WTC11 (cell line): ENCODE results near the gene RASGEF1C. TPM values are rescaled to one million over a fixed set of nuclear protein-coding genes. Genes with fewer than 3 reads are reported as not detected.

ENCODE experiments used
- ATAC-seq: fragments of 200-7000 bp; cut with Tn5 transposase; 2 replicates; pipeline ENCODE4 v1.10.0; 2021; ENCODE audit warnings: mild to moderate bottlenecking, moderate library complexity
- CTCF ChIA-PET: fragments of 300-600 bp; sonication (Branson Sonifier 250); formaldehyde crosslinking; loops from one replicate; lab custom pipeline; 2021; ENCODE audit warnings: antibody characterized with exemption; lab: Charles Lee
- POLR2A ChIA-PET: fragments of 350-600 bp; sonication (Branson Sonifier 250); formaldehyde crosslinking; loops from one replicate; lab custom pipeline; 2021; ENCODE audit warnings: antibody characterized with exemption; lab: Charles Lee
- DNase-seq: peaks from one replicate; pipeline ENCODE4 v3.0.0; 2021; ENCODE audit warnings: low spot score
- H3K27ac Mint-ChIP-seq: 2 replicates; pipeline ENCODE4 v1.8.0; 2021; ENCODE audit warnings: mixed read lengths
- H3K27me3 Mint-ChIP-seq: 2 replicates; pipeline ENCODE4 v1.8.0; 2021; ENCODE audit warnings: low read depth, mild to moderate bottlenecking, moderate library complexity, mixed read lengths
- H3K36me3 Mint-ChIP-seq: 2 replicates; pipeline ENCODE4 v1.8.0; 2021; ENCODE audit warnings: mixed read lengths
- H3K4me1 Mint-ChIP-seq: 2 replicates; pipeline ENCODE4 v1.8.0; 2022; ENCODE audit warnings: mixed read lengths
- H3K4me3 Mint-ChIP-seq: 2 replicates; pipeline ENCODE4 v1.8.0; 2021; ENCODE audit warnings: mild to moderate bottlenecking, moderate library complexity, mixed read lengths
- H3K9me3 Mint-ChIP-seq: 2 replicates; pipeline ENCODE4 v1.8.0; 2021; ENCODE audit warnings: mixed read lengths
- GTF2I ChIP-seq: fragments of 250-450 bp; sonication (Bioruptor Pico); conservative IDR thresholded peaks from 2 replicates; pipeline ENCODE4 v1.4.0; 2021; ENCODE audit warnings: mild to moderate bottlenecking
- IRF2 ChIP-seq: sonication (generic); formaldehyde crosslinking; IDR thresholded peaks from 2 replicates; pipeline ENCODE4 v1.8.0; 2022; ENCODE audit warnings: low read depth, missing genetic modification reagents, borderline replicate concordance
- JAZF1 ChIP-seq: fragments of 250-450 bp; sonication (Bioruptor Pico); IDR thresholded peaks from 2 replicates; pipeline ENCODE4 v1.9.0; 2021; ENCODE audit warnings: moderate library complexity, mild to moderate bottlenecking, inconsistent platforms
- RELA ChIP-seq: sonication (generic); formaldehyde crosslinking; IDR thresholded peaks from 2 replicates; pipeline ENCODE4 v1.8.1; 2022; ENCODE audit warnings: missing genetic modification reagents, mild to moderate bottlenecking, borderline replicate concordance
- SMAD4 ChIP-seq: sonication (generic); formaldehyde crosslinking; IDR thresholded peaks from 2 replicates; pipeline ENCODE4 v1.8.0; 2022; ENCODE audit warnings: mild to moderate bottlenecking, missing genetic modification reagents
- TEAD1 ChIP-seq: sonication (generic); formaldehyde crosslinking; IDR thresholded peaks from 2 replicates; pipeline ENCODE4 v1.8.0; 2022; ENCODE audit warnings: mild to moderate bottlenecking, missing genetic modification reagents
- TEAD4 ChIP-seq: sonication (generic); formaldehyde crosslinking; IDR thresholded peaks from 2 replicates; pipeline ENCODE4 v1.8.0; 2022; ENCODE audit warnings: mild to moderate bottlenecking, missing genetic modification reagents
- ZNF232 ChIP-seq: sonication (generic); formaldehyde crosslinking; IDR thresholded peaks from 2 replicates; pipeline ENCODE4 v1.8.0; 2022; ENCODE audit warnings: mild to moderate bottlenecking, missing genetic modification reagents
- ZNF263 ChIP-seq: sonication (generic); formaldehyde crosslinking; IDR thresholded peaks from 2 replicates; pipeline ENCODE4 v1.8.1; 2022; ENCODE audit warnings: low read depth, mild to moderate bottlenecking, moderate library complexity, missing genetic modification reagents
- total RNA-seq: library from RNA; stranded (reverse); gene quantifications from 3 replicates; pipeline ENCODE4 v1.2.3, GENCODE V29; 2021
- TF ChIP-seq, protein P1 (sequence below): sonication (generic); formaldehyde crosslinking; IDR thresholded peaks from 2 replicates; pipeline ENCODE4 v1.8.0; 2022; ENCODE audit warnings: mild to moderate bottlenecking, missing genetic modification reagents
- TF ChIP-seq, protein P2 (sequence below): sonication (generic); formaldehyde crosslinking; IDR thresholded peaks from 2 replicates; pipeline ENCODE4 v1.8.1; 2023; ENCODE audit warnings: mild to moderate bottlenecking, missing genetic modification reagents
- TF ChIP-seq, protein P3 (sequence below): fragments of 250-450 bp; sonication (Bioruptor Pico); IDR thresholded peaks from 2 replicates; pipeline ENCODE4 v2.1.2; 2022; ENCODE audit warnings: mild to moderate bottlenecking, moderate library complexity
- TF ChIP-seq, protein P4 (sequence below): fragments of 250-450 bp; sonication (Bioruptor Pico); IDR thresholded peaks from 2 replicates; pipeline ENCODE4 v1.9.0; 2021; ENCODE audit warnings: moderate library complexity, mild to moderate bottlenecking, inconsistent platforms, borderline replicate concordance
- TF ChIP-seq, protein P5 (sequence below): sonication (generic); formaldehyde crosslinking; IDR thresholded peaks from 2 replicates; pipeline ENCODE4 v1.8.1; 2023; ENCODE audit warnings: mild to moderate bottlenecking, missing genetic modification reagents, moderate library complexity
- TF ChIP-seq, protein P6 (sequence below): sonication (generic); formaldehyde crosslinking; IDR thresholded peaks from 2 replicates; pipeline ENCODE4 v1.8.1; 2023; ENCODE audit warnings: mild to moderate bottlenecking, moderate library complexity, missing genetic modification reagents
- TF ChIP-seq, protein P7 (sequence below): fragments of 250-450 bp; sonication (Bioruptor Pico); conservative IDR thresholded peaks from 2 replicates; pipeline ENCODE4 v1.9.0; 2021; ENCODE audit warnings: mild to moderate bottlenecking

RASGEF1C gene
- total RNA-seq, 1 experiment from 2014 or later = 0.96 TPM

DNA sequence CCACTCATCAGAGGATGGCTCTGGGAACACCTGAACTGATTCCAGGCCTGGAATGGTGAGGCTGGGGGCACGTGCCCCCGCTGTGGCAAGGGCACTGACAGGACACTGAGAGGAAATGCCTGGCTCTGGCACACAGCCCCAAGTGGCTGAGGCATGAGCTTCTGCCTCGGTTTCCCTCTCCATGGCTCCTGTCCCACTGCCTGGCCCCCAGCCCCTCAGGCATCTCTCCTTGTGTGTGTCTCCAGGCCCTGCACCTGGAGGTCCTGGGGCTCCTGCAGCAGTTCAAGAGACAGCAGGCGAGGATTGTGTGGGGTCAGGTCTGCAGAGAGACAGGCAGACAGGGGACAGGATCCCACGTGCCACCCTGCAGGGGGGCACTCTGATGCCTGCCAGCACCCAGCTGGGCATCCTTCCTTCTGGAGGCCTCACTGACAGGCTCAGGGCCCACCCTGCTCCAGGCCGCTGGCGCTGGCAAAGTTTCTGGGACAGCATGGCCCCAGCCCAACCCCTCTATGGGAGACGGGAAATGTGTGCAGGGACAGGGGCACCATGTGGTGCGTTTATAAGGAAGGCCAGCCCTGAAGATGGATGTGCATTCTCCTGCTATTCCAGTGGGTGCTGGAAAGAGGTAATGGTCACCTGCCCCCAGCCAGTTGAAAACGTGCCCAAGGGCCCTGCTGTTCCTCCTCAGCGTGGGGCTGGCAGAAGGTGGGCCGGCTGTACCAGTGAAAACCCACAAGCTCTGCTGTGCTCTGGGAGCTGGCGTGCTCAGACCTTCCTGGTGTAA lies 66.0 kb downstream of the RASGEF1C start (continued):
- TF ChIP-seq, protein P1, sequence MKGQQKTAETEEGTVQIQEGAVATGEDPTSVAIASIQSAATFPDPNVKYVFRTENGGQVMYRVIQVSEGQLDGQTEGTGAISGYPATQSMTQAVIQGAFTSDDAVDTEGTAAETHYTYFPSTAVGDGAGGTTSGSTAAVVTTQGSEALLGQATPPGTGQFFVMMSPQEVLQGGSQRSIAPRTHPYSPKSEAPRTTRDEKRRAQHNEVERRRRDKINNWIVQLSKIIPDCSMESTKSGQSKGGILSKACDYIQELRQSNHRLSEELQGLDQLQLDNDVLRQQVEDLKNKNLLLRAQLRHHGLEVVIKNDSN (CRISPR knock-in tag) = no peak

DNA sequence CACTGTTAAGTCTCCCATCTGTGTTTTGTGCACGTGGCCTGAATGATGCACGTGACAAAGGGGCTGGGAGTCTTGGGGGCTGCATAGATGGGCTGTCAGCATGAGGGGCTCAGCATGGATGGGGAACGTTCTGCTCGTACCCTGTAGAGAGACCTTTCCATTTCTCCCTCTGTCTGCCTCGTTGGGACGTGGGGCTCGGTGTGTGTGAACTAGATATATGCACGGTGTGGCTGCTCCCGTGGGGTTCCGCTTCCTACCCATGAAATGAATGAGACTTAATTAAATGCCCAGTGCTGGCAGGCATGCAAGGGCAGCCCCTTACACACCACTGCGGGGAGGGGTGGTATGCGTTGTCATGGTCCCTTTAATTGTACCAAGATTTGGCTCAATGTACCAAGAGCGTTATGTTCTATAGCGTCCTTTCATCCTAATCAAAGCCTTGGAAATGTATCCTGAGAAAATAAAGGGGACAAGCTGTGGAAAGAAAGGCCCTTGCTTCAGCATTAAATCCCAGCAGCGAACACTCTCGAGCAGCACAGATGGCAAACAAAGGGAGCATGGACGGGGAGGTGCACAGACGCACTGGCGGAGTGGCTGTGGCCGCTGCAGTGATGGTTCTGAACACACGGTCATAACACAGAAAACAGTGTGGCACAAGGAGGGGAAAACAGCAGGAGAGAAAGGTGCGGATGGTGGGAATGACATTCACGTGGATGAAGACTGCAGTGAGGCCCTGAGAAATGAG lies 66.8 kb downstream of the RASGEF1C start:
- peaks cover 3% of the 10 kb centered on the region; the same call in 1 of the 2 replicates for H3K27me3 Mint-ChIP-seq
- ChIA-PET POLR2A (no interaction called here), CTCF (no interaction called here)
- DNase-seq (no peak), ATAC-seq (no peak)
- H3K36me3 Mint-ChIP-seq = no peaks in the 10 kb centered on the region
- H3K4me1 Mint-ChIP-seq = no peaks in the 10 kb centered on the region
- peaks cover 12% of the 10 kb centered on the region for H3K9me3 Mint-ChIP-seq
- H3K4me3 Mint-ChIP-seq = no peak overlapping the region
- TF ChIP-seq GTF2I = no peak
- H3K27ac Mint-ChIP-seq = no peak overlapping the region

DNA sequence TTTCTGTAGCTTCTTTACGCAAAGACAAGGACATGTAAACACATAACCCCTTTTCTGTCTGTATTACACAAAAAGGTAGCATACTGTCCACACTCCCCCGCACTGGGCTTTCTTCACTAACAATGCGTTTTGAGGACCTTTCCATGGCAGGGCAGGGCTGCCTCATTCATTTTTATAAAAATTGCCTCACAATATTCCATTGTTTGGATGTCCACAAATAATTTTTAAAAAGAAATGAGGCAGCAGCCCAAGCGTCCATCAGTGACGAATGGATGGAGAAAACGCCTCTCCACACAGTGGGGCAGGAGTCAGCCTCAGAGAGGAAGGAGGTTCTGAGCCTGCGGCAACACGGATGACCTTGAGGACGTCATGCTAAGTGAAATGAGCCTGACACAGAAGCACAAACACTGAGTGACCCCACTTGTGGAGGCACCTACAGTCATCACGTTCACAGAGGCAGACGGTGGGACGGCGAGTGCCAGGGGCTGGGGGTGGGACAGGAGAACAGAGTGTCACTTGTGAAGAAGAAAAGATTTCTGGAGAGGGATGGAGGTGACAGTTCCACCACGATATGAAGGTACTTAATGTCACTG lies 67.8 kb downstream of the RASGEF1C start:
- no peak for TF ChIP-seq RELA (CRISPR knock-in tag)
- TF ChIP-seq, protein P2, sequence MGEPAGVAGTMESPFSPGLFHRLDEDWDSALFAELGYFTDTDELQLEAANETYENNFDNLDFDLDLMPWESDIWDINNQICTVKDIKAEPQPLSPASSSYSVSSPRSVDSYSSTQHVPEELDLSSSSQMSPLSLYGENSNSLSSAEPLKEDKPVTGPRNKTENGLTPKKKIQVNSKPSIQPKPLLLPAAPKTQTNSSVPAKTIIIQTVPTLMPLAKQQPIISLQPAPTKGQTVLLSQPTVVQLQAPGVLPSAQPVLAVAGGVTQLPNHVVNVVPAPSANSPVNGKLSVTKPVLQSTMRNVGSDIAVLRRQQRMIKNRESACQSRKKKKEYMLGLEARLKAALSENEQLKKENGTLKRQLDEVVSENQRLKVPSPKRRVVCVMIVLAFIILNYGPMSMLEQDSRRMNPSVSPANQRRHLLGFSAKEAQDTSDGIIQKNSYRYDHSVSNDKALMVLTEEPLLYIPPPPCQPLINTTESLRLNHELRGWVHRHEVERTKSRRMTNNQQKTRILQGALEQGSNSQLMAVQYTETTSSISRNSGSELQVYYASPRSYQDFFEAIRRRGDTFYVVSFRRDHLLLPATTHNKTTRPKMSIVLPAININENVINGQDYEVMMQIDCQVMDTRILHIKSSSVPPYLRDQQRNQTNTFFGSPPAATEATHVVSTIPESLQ = no peak
- TF ChIP-seq TEAD4 = no peak
- TF ChIP-seq, protein P3, sequence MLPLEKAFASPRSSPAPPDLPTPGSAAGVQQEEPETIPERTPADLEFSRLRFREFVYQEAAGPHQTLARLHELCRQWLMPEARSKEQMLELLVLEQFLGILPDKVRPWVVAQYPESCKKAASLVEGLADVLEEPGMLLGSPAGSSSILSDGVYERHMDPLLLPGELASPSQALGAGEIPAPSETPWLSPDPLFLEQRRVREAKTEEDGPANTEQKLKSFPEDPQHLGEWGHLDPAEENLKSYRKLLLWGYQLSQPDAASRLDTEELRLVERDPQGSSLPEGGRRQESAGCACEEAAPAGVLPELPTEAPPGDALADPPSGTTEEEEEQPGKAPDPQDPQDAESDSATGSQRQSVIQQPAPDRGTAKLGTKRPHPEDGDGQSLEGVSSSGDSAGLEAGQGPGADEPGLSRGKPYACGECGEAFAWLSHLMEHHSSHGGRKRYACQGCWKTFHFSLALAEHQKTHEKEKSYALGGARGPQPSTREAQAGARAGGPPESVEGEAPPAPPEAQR (CRISPR knock-in tag) = no peak
- TF ChIP-seq ZNF263 (CRISPR knock-in tag) = no peak
- TF ChIP-seq, protein P4, sequence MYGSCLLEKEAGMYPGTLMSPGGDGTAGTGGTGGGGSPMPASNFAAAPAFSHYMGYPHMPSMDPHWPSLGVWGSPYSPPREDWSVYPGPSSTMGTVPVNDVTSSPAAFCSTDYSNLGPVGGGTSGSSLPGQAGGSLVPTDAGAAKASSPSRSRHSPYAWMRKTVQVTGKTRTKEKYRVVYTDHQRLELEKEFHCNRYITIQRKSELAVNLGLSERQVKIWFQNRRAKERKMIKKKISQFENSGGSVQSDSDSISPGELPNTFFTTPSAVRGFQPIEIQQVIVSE (CRISPR knock-in tag) = no peak
- TF ChIP-seq, protein P5, sequence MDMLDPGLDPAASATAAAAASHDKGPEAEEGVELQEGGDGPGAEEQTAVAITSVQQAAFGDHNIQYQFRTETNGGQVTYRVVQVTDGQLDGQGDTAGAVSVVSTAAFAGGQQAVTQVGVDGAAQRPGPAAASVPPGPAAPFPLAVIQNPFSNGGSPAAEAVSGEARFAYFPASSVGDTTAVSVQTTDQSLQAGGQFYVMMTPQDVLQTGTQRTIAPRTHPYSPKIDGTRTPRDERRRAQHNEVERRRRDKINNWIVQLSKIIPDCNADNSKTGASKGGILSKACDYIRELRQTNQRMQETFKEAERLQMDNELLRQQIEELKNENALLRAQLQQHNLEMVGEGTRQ = no peak
- TF ChIP-seq IRF2 (CRISPR knock-in tag) = no peak
- TF ChIP-seq, all 79 proteins: peak for 0
- Mint-ChIP-seq H3K4me3 (no peak overlapping the region), H3K4me1 (no peaks in the 10 kb centered on the region), H3K27me3 (peaks cover 3% of the 10 kb centered on the region; the same call in 1 of the 2 replicates), H3K36me3 (no peaks in the 10 kb centered on the region), H3K9me3 (peaks cover 3% of the 10 kb centered on the region), H3K27ac (no peak overlapping the region)
- POLR2A ChIA-PET = no interaction called here
- no peak for ATAC-seq
- CTCF ChIA-PET = interaction anchor here (1.3 kb wide), 1 partner anchor 68 kb away, joined by 4 read pairs; the partner anchor contains the start of gene RASGEF1C
- DNase-seq = no peak

DNA sequence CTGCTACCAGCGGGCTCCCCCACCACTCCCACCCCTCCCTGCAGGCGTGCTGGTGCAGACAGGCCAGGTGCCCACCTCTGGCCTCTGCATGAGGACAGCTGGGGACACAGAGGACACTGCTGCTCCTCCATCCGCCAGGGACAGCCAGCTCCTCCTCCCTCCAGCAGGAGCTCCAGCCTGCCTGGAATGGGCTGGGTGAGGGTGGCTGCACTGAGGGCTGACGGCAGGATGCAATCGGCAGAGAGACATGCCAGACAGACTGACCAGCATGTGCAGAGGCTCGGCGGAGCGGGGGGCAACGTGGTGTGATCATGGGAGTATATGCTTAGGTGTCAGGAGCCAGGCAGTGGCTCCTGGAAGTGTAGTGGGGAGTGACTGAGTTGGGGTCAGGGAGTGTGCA lies 68.4 kb downstream of the RASGEF1C start:
- H3K36me3 Mint-ChIP-seq = no peaks in the 10 kb centered on the region
- no peaks in the 10 kb centered on the region for H3K9me3 Mint-ChIP-seq
- no peak overlapping the region for H3K27ac Mint-ChIP-seq
- no peak for ATAC-seq
- peaks cover 3% of the 10 kb centered on the region; the same call in 1 of the 2 replicates for H3K27me3 Mint-ChIP-seq
- CTCF ChIA-PET = interaction anchor here (1.3 kb wide), 1 partner anchor 69 kb away, joined by 4 read pairs; the partner anchor contains the start of gene RASGEF1C
- DNase-seq = no peak
- POLR2A ChIA-PET = no interaction called here
- no peak overlapping the region for H3K4me3 Mint-ChIP-seq
- H3K4me1 Mint-ChIP-seq = no peaks in the 10 kb centered on the region
- TF ChIP-seq SMAD4 (CRISPR knock-in tag) (no peak), ZNF232 (no peak), JAZF1 (CRISPR knock-in tag) (no peak), ZNF263 (CRISPR knock-in tag) (no peak), TEAD1 (no peak)
- TF ChIP-seq, protein P6, sequence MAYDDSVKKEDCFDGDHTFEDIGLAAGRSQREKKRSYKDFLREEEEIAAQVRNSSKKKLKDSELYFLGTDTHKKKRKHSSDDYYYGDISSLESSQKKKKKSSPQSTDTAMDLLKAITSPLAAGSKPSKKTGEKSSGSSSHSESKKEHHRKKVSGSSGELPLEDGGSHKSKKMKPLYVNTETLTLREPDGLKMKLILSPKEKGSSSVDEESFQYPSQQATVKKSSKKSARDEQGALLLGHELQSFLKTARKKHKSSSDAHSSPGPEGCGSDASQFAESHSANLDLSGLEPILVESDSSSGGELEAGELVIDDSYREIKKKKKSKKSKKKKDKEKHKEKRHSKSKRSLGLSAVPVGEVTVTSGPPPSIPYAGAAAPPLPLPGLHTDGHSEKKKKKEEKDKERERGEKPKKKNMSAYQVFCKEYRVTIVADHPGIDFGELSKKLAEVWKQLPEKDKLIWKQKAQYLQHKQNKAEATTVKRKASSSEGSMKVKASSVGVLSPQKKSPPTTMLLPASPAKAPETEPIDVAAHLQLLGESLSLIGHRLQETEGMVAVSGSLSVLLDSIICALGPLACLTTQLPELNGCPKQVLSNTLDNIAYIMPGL (CRISPR knock-in tag) = no peak
- TF ChIP-seq, protein P7, sequence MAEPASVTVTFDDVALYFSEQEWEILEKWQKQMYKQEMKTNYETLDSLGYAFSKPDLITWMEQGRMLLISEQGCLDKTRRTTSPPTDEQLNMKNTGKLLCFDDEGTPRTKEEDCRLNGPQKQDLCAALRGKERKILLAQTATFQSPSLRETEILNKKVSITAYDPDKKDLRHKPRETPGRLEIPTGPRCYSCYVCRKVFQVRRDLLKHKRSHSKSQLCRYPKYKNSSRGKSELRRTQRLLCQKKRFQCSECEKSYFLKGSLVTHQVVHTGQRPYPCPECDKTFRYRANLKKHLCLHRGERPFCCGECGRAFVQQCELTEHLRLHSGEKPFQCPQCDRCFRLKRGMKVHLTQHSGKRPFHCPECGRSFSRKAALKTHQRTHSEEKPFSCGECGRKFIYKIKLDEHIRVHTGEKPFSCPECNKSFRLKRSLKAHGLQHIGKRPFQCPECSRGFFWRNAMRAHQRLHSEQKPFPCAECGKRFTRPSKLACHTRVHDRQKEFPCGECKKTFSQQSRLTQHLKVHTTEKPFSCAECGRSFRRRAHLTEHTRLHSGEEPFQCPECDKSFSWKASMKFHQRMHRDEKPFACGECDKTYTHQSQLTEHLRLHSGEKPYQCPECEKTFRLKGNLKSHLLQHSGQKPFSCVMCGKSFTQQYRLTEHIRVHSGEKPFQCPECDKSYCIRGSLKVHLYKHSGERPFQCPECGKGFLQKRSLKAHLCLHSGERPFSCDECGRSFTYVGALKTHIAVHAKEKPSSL = no peak
